Skeletal muscle satellite cell (primary cell): Measurements from ENCODE around the gene SRPX2.
"Not testable (repeated sequence)": the region's sequence is repeated elsewhere in the genome, so short reads cannot be mapped to it uniquely, and the experiment has no call there.

Experiments
- H3K27me3 ChIP-seq: 2 replicates; pipeline ENCODE4 v1.7.0; 2013; ENCODE audit warnings: low read length; ENCODE audit not compliant: control insufficient read depth, insufficient read depth
- H3K36me3 ChIP-seq: 2 replicates; pipeline ENCODE4 v1.7.0; 2013; ENCODE audit warnings: mild to moderate bottlenecking, control low read depth, low read length; ENCODE audit not compliant: insufficient read depth
- H3K4me1 ChIP-seq: 2 replicates; pipeline ENCODE4 v1.7.0; 2013; ENCODE audit warnings: low read length; ENCODE audit not compliant: control insufficient read depth, insufficient read depth
- H3K4me2 ChIP-seq: 2 replicates; pipeline ENCODE4 v1.7.0; 2013; ENCODE audit warnings: mild to moderate bottlenecking, low read length
- H3K4me3 ChIP-seq: 2 replicates; pipeline ENCODE4 v1.7.0; 2013; ENCODE audit warnings: low read length
- H3K9ac ChIP-seq: 2 replicates; pipeline ENCODE4 v1.7.0; 2013; ENCODE audit warnings: mild to moderate bottlenecking, low read depth, low read length, moderate library complexity
- H3K9me3 ChIP-seq: replicated peaks from 2 replicates; pipeline ENCODE4 v1.7.0; 2013; ENCODE audit warnings: mild to moderate bottlenecking, control low read depth, low read length

The SRPX2 gene

GRCh38 chrX:100717363-100717762, 73.4 kb downstream of the SRPX2 start:
- Histone ChIP-seq H3K4me3 (no peak overlapping the region), H3K36me3 (no peaks in the 10 kb centered on the region)

DNA sequence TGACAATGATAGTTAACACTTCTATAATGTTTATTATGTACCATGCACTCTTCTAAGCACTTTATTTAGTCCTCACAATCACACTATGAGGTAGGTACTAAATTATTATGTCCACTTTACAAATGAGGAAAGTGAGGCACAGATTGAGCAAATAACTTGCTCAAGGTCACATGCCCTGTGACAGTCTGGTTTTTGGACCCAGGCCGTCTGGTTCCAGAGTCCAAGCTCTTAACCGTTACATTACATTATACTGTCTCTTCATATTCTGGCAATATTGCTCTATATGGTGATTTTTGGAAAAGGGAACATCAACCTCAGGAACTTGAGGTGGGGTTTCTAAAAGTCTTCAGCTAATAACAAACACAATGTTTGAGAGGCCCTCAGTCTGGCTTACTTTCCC, 75.1 kb downstream of the SRPX2 start:
- Histone ChIP-seq H3K4me1 (peaks cover 9% of the 10 kb centered on the region), H3K9me3 (no peaks in the 10 kb centered on the region), H3K4me2 (no peak overlapping the region), H3K27me3 (peaks cover 2% of the 10 kb centered on the region), H3K4me3 (no peak overlapping the region), H3K9ac (no peak overlapping the region), H3K36me3 (no peaks in the 10 kb centered on the region)

More at GRCh38 chrX:100717363-100717762, 73.4 kb downstream of the SRPX2 start:
- Histone ChIP-seq H3K9me3 (no peaks in the 10 kb centered on the region), H3K4me2 (no peak overlapping the region), H3K9ac (no peak overlapping the region), H3K4me1 (peaks cover 9% of the 10 kb centered on the region), H3K27me3 (peaks cover 2% of the 10 kb centered on the region)

DNA sequence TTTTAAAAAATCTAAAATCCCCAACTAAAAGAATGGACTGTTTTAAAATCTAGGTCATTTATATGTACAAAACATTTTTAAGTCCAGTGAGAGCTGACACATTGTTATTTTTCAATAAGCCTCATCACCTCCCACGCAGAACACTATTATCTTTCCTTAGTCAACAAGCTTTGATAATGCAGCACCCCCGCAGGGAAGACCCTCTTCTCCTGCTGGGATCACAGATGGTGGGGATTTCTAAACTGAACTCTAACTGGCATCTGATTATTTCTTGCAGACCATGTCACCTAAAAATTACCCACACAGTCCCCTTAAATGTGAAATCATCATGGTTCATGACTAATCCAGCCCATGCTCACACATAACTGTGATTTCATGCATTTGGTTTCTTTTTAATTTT, 76.3 kb downstream of the SRPX2 start:
- Histone ChIP-seq H3K9ac (no peak overlapping the region), H3K9me3 (no peaks in the 10 kb centered on the region), H3K4me2 (peak overlapping the region; percentile 66), H3K4me3 (peak overlapping the region; percentile 25), H3K4me1 (peaks cover 9% of the 10 kb centered on the region), H3K27me3 (peaks cover 2% of the 10 kb centered on the region), H3K36me3 (no peaks in the 10 kb centered on the region)

- no peak overlapping the region for H3K4me2 ChIP-seq
- no peak overlapping the region for H3K4me3 ChIP-seq
- peaks cover 9% of the 10 kb centered on the region for H3K4me1 ChIP-seq
- H3K27me3 ChIP-seq, result peaks cover 2% of the 10 kb centered on the region
- H3K9ac ChIP-seq, result no peak overlapping the region
- no peaks in the 10 kb centered on the region for H3K36me3 ChIP-seq
- H3K9me3 ChIP-seq, result no peaks in the 10 kb centered on the region
Observed at GRCh38 chrX:100721328-100721727, 77.3 kb downstream of the SRPX2 start.

DNA sequence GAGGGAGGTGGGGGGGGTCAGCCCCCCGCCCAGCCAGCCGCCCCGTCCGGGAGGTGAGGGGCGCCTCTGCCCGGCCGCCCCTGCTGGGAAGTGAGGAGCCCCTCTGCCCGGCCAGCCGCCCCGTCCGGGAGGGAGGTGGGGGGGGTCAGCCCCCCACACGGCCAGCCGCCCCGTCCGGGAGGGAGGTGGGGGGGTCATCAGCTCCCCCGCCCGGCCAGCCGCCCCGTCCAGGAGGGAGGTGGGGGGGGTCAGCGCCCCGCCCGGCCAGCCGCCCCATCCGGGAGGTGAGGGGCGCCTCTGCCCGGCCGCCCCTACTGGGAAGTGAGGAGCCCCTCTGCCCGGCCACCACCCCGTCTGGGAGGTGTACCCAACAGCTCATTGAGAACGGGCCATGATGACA, 80.0 kb downstream of the SRPX2 start:
- not testable (repeated sequence) for H3K36me3 ChIP-seq, H3K4me3 ChIP-seq

More for the DNA sequence above, 80.0 kb downstream of the SRPX2 start:
- peaks cover 15% of the 10 kb centered on the region for H3K4me1 ChIP-seq
- not testable (repeated sequence) for H3K9ac ChIP-seq, H3K9me3 ChIP-seq, H3K27me3 ChIP-seq, H3K4me2 ChIP-seq
